HL-60/S4 (cell line): ENCODE measurements around the gene XRN2.

ENCODE experiments used
- in situ Hi-C: fragments of 300-500 bp; cut with MboI; formaldehyde crosslinking; loops from 2 replicates; pipeline ENCODE4 v1.14.3; 2022; ENCODE audit warnings: low sequenced_read_pairs

The XRN2 gene

GRCh38 chr20:21303061-21303871, at the start of gene XRN2:
Gene XRN2, plus strand, starts transcription at chr20:21303331. Its CDS starts 68 bp downstream, at chr20:21303399.
- in situ Hi-C loops, result no loop called here

GRCh38 chr20:21257192-21257591, 45.9 kb upstream of the XRN2 start:
- in situ Hi-C loops, result no loop called here

GRCh38 chr20:21258411-21258810, 44.7 kb upstream of the XRN2 start:
- in situ Hi-C loops, result no loop called here

GRCh38 chr20:21259346-21259745, 43.8 kb upstream of the XRN2 start:
- in situ Hi-C loops, result no loop called here

- in situ Hi-C loops, result no loop called here
Measured at GRCh38 chr20:21262812-21263211, 40.3 kb upstream of the XRN2 start.

- in situ Hi-C loops, result no loop called here
Measured at GRCh38 chr20:21265261-21266190, 37.6 kb upstream of the XRN2 start.

- in situ Hi-C loops, result no loop called here
Measured at GRCh38 chr20:21266191-21266536, 37.0 kb upstream of the XRN2 start.

- in situ Hi-C loops, result no loop called here
Measured at GRCh38 chr20:21269772-21270171, 33.4 kb upstream of the XRN2 start.

- in situ Hi-C loops, result no loop called here
Measured at GRCh38 chr20:21270806-21271205, 32.3 kb upstream of the XRN2 start.

GRCh38 chr20:21272279-21272678, 30.9 kb upstream of the XRN2 start:
- in situ Hi-C loops, result no loop called here

GRCh38 chr20:21272679-21273078, 30.5 kb upstream of the XRN2 start:
- in situ Hi-C loops, result no loop called here

GRCh38 chr20:21273755-21274386, 29.3 kb upstream of the XRN2 start:
- in situ Hi-C loops, result no loop called here

GRCh38 chr20:21278829-21279228, 24.3 kb upstream of the XRN2 start:
- in situ Hi-C loops, result no loop called here

- in situ Hi-C loops, result no loop called here
Measured at GRCh38 chr20:21279706-21280521, 23.2 kb upstream of the XRN2 start.

GRCh38 chr20:21280522-21281016, 22.6 kb upstream of the XRN2 start:
- in situ Hi-C loops, result no loop called here

GRCh38 chr20:21286775-21287174, 16.4 kb upstream of the XRN2 start:
- in situ Hi-C loops, result no loop called here

GRCh38 chr20:21288587-21289370, 14.4 kb upstream of the XRN2 start:
- in situ Hi-C loops, result no loop called here

- in situ Hi-C loops, result no loop called here
Measured at GRCh38 chr20:21289651-21290050, 13.5 kb upstream of the XRN2 start.

- in situ Hi-C loops, result no loop called here
Measured at GRCh38 chr20:21291026-21291425, 12.1 kb upstream of the XRN2 start.

GRCh38 chr20:21294755-21295154, 8.4 kb upstream of the XRN2 start:
- in situ Hi-C loops, result no loop called here
